Measurements from ENCODE around the gene DAB1.

- TF ChIP-seq, protein P1, sequence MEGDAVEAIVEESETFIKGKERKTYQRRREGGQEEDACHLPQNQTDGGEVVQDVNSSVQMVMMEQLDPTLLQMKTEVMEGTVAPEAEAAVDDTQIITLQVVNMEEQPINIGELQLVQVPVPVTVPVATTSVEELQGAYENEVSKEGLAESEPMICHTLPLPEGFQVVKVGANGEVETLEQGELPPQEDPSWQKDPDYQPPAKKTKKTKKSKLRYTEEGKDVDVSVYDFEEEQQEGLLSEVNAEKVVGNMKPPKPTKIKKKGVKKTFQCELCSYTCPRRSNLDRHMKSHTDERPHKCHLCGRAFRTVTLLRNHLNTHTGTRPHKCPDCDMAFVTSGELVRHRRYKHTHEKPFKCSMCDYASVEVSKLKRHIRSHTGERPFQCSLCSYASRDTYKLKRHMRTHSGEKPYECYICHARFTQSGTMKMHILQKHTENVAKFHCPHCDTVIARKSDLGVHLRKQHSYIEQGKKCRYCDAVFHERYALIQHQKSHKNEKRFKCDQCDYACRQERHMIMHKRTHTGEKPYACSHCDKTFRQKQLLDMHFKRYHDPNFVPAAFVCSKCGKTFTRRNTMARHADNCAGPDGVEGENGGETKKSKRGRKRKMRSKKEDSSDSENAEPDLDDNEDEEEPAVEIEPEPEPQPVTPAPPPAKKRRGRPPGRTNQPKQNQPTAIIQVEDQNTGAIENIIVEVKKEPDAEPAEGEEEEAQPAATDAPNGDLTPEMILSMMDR (IDR thresholded peaks at IDR 0.05) = no peak
- TF ChIP-seq POLR2AphosphoS5 (IDR thresholded peaks at IDR 0.05) (no peak), POLR2A (IDR thresholded peaks at IDR 0.05) (no peak)
Observed at GRCh38 chr1:57017717-57018116, 406.1 kb downstream of the DAB1 start.

Measured in sigmoid colon (tissue), 4 donors.